AG08395 (cell line): Measurements from ENCODE around the gene KHDC3L.

Experiments used
- DNase-seq: peaks from one replicate; pipeline ENCODE4 v3.0.0; 2012; ENCODE audit warnings: mixed read lengths, low spot score

KHDC3L gene

GRCh38 chr6:73362358-73362757, at the start of gene KHDC3L:
Gene KHDC3L, plus strand, starts transcription at chr6:73362658. Its CDS starts 72 bp downstream, at chr6:73362730.
- DNase-seq = no peak

GRCh38 chr6:73314577-73315492, 47.6 kb upstream of the KHDC3L start:
- no peak for DNase-seq

- no peak for DNase-seq
Observed at GRCh38 chr6:73323323-73323722, 39.1 kb upstream of the KHDC3L start.

- DNase-seq = no peak
Observed at GRCh38 chr6:73325656-73326055, 36.8 kb upstream of the KHDC3L start.

GRCh38 chr6:73328790-73329189, 33.7 kb upstream of the KHDC3L start:
- DNase-seq = no peak

DNA sequence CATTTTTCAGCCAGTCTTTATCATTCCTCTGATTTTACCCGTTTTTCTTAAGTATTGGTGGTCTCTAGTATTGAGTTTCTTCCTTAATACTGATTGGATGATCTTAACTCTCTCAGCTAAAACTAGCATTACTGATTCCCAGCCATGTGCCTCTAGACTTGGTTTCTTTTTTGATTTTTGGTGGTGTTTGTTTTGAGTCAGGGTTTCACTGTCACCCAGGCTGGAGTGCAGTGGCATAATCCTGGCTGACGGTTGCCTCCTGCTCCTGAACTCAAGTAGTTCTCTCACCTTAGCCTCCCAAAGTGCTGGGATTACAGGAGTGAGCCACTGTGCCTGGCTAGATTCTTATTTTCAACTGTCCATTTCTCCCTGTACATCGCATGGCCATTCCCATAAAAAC, 33.3 kb upstream of the KHDC3L start:
- DNase-seq = no peak

DNA sequence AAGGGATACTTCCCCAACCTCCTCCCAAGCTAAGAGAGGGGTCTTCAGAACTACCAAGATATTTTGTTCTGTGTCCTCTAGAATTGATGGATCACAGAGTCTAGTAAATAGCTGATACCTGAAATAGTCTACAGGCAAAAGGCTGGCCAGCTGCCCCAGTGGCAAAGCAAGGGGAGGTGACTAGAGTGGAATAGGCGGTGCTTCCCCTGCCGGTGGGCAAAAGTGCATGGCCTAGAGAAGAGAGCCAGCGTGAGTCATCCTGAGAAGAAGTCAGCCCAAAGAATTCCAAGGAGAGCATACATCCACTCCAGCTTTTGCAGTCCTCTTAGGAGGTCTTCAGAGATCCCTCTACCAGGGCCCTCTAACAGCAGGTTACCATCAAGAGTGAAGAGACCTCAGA, 23.1 kb upstream of the KHDC3L start:
- DNase-seq = peak; percentile 28

DNA sequence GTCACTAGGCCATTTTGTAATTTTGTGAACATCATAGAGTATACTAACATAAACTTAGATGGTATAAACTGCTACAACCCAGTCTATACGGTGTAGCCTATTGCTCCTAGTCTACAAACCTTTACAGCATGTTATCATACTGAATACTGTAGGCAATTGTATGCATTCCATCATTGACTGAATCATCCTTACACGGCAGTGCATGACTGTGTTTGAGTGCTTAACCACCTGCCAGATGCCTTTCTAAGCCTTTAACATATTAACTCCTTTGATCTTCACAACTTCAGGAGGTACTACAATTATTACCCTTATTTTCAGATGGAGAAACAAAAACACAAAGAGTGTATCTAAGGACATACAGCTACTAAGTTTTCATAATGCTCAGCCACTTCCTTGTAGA, 22.4 kb upstream of the KHDC3L start:
- no peak for DNase-seq

GRCh38 chr6:73341335-73341734, 21.1 kb upstream of the KHDC3L start:
- DNase-seq = no peak

GRCh38 chr6:73342174-73342573, 20.3 kb upstream of the KHDC3L start:
- no peak for DNase-seq

- DNase-seq = no peak
Observed at GRCh38 chr6:73343164-73343563, 19.3 kb upstream of the KHDC3L start.

GRCh38 chr6:73348550-73349204, 13.8 kb upstream of the KHDC3L start:
- no peak for DNase-seq

GRCh38 chr6:73349311-73349710, 13.1 kb upstream of the KHDC3L start:
- DNase-seq = no peak

GRCh38 chr6:73353636-73354593, 8.5 kb upstream of the KHDC3L start, which contains the start of gene DPPA5:
Gene DPPA5, minus strand, starts transcription at chr6:73354276. Its CDS starts 51 bp downstream, at chr6:73354225.
- DNase-seq = no peak

- no peak for DNase-seq
Observed at GRCh38 chr6:73362869-73363536, 545 bp downstream of the KHDC3L start.

GRCh38 chr6:73363537-73363875, 1.0 kb downstream of the KHDC3L start:
- no peak for DNase-seq

GRCh38 chr6:73364121-73364520, 1.7 kb downstream of the KHDC3L start:
- DNase-seq = no peak

GRCh38 chr6:73364549-73364948, 2.1 kb downstream of the KHDC3L start:
- DNase-seq = no peak

DNA sequence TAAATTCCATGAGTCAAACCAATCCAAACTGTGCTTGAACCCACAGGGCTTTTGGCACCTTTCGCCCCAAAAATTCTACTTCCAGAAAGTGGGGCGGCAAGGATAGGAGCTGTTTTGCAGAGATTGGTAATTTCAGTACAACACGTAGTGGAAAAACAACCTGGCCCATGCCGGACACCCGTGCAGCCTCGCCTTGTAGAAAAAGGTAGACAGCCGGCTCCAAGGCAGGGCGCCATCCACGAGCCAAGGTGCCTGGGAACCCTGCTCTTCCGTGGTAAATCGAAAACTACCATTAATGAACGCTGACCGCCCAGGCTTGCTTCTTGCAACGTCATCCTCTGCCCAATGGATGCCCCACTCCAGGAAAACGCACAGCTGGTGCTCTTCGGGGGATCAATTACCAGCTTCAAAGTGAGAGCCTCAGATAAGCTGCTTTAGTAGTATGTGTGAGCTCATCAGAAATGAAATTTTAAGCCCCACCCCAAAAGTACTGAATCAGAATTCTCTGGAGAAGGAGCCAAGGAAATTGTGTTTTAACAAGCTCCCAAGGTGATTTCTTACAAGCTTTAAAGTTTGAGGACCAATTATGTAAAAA, 5.4 kb downstream of the KHDC3L start:
- no peak for DNase-seq

GRCh38 chr6:73368675-73369074, 6.2 kb downstream of the KHDC3L start:
- DNase-seq = no peak

DNA sequence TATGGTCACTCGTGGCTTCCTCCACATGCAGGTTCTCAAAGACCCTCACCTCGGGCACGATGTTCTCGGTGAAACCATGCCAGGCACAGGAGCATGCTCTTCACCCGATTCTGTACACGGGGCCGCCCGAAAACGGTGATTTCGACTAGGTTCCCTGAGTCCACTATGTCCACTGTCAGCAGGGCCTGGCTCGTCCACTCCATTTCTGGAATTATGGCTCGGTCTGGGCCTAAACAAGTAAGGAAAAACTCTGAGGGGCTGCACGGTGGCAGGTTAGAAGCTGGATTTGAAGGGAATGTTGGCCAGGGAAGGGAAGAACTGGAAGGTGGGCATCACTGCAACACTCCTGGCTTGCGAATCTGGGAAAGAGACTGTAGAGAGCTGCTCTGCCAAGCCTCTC, 6.7 kb downstream of the KHDC3L start:
- no peak for DNase-seq
